NCI-H2107 treated with DMSO at 0.1 percent for 48 hours (cell line): Measurements from ENCODE around the gene KIF26B.
"Not testable (repeated sequence)": the region's sequence is repeated elsewhere in the genome, so short reads cannot be mapped to it uniquely, and the experiment has no call there.

Source experiments
- DNase-seq: peaks from one replicate; lab custom pipeline; 2025; ENCODE audit not compliant: unreplicated experiment; lab: John Stamatoyannopoulos, UW

Gene KIF26B

GRCh38 chr1:245687636-245688535, 533.1 kb downstream of the KIF26B start:
- DNase-seq: no peak

GRCh38 chr1:245688536-245689453, 534.0 kb downstream of the KIF26B start:
- DNase-seq: no peak

GRCh38 chr1:245690156-245690690, 535.4 kb downstream of the KIF26B start:
- DNase-seq: no peak

GRCh38 chr1:245690946-245691541, 536.3 kb downstream of the KIF26B start:
- DNase-seq: no peak

GRCh38 chr1:245691897-245692296, 537.1 kb downstream of the KIF26B start:
- no peak for DNase-seq

GRCh38 chr1:245692318-245692717, 537.5 kb downstream of the KIF26B start:
- no peak for DNase-seq

GRCh38 chr1:245693116-245693793, 538.5 kb downstream of the KIF26B start:
- no peak for DNase-seq

- DNase-seq: no peak
Measured at GRCh38 chr1:245693941-245694752, 539.4 kb downstream of the KIF26B start.

- no peak for DNase-seq
Measured at GRCh38 chr1:245694753-245695195, 540.0 kb downstream of the KIF26B start.

GRCh38 chr1:245695211-245695610, 540.4 kb downstream of the KIF26B start:
- no peak for DNase-seq

GRCh38 chr1:245695701-245696100, 540.9 kb downstream of the KIF26B start:
- not testable (repeated sequence) for DNase-seq

- no peak for DNase-seq
Measured at GRCh38 chr1:245698116-245698515, 543.3 kb downstream of the KIF26B start.

GRCh38 chr1:245698860-245699259, 544.1 kb downstream of the KIF26B start:
- DNase-seq: peak; percentile 61

GRCh38 chr1:245700631-245701030, 545.8 kb downstream of the KIF26B start:
- no peak for DNase-seq

- DNase-seq: no peak
Measured at GRCh38 chr1:245701631-245702030, 546.8 kb downstream of the KIF26B start.

GRCh38 chr1:245702346-245702745, 547.6 kb downstream of the KIF26B start:
- DNase-seq: no peak

GRCh38 chr1:245704341-245704740, 549.6 kb downstream of the KIF26B start:
- no peak for DNase-seq

- DNase-seq: no peak
Measured at GRCh38 chr1:245704765-245705164, 550.0 kb downstream of the KIF26B start.

GRCh38 chr1:245707941-245708340, 553.2 kb downstream of the KIF26B start:
- DNase-seq: no peak
